CD4-positive, alpha-beta T cell treated with Interleukin-17A for 1 hour (primary cell): ENCODE results near the gene CCDC30.
"Not testable (repeated sequence)": the region's sequence is repeated elsewhere in the genome, so short reads cannot be mapped to it uniquely, and the experiment has no call there.

Experiments used
- DNase-seq: peaks from one replicate; pipeline ENCODE4 v3.0.0-alpha.2; 2020

The CCDC30 gene

GRCh38 chr1:42453386-42453785 lies 9.7 kb upstream of the CCDC30 start:
- DNase-seq, result no peak

- DNase-seq, result no peak
Measured at GRCh38 chr1:42454403-42454802, 8.7 kb upstream of the CCDC30 start.

- DNase-seq, result peak; percentile 92
Measured at GRCh38 chr1:42456010-42456753, 6.9 kb upstream of the CCDC30 start, which contains the start of the genes PPCS and ZMYND12. PPCS (plus strand) TSS chr1:42456543; CDS start chr1:42456566, 23 bp downstream. ZMYND12 (minus strand) TSS chr1:42456022; CDS start chr1:42455997, 25 bp downstream.

GRCh38 chr1:42456754-42457089 lies 6.4 kb upstream of the CCDC30 start:
- peak; percentile 69 for DNase-seq

- no peak for DNase-seq
Measured at GRCh38 chr1:42461196-42461595, 1.9 kb upstream of the CCDC30 start.

GRCh38 chr1:42463921-42464320 lies 835 bp downstream of the CCDC30 start:
- no peak for DNase-seq

GRCh38 chr1:42466030-42466429 lies 2.9 kb downstream of the CCDC30 start:
- no peak for DNase-seq

GRCh38 chr1:42469727-42470126 lies 6.6 kb downstream of the CCDC30 start:
- DNase-seq, result no peak

GRCh38 chr1:42476605-42477004 lies 13.5 kb downstream of the CCDC30 start:
- no peak for DNase-seq

- not testable (repeated sequence) for DNase-seq
Measured at GRCh38 chr1:42477354-42477753, 14.3 kb downstream of the CCDC30 start.

GRCh38 chr1:42477775-42478174 lies 14.7 kb downstream of the CCDC30 start:
- DNase-seq, result no peak

GRCh38 chr1:42479621-42480020 lies 16.5 kb downstream of the CCDC30 start:
- DNase-seq, result no peak

- no peak for DNase-seq
Measured at GRCh38 chr1:42480921-42481320, 17.8 kb downstream of the CCDC30 start.

GRCh38 chr1:42482635-42483153 lies 19.6 kb downstream of the CCDC30 start:
- no peak for DNase-seq

GRCh38 chr1:42484382-42484781 lies 21.3 kb downstream of the CCDC30 start:
- DNase-seq, result no peak

- no peak for DNase-seq
Measured at GRCh38 chr1:42490237-42490636, 27.2 kb downstream of the CCDC30 start.

- not testable (repeated sequence) for DNase-seq
Measured at GRCh38 chr1:42502031-42502430, 38.9 kb downstream of the CCDC30 start.

- no peak for DNase-seq
Measured at GRCh38 chr1:42504535-42505128, 41.5 kb downstream of the CCDC30 start.

- DNase-seq, result no peak
Measured at GRCh38 chr1:42506576-42506975, 43.5 kb downstream of the CCDC30 start.

- DNase-seq, result not testable (repeated sequence)
Measured at GRCh38 chr1:42511581-42512155, 48.6 kb downstream of the CCDC30 start.

GRCh38 chr1:42518908-42519307 lies 55.8 kb downstream of the CCDC30 start:
- DNase-seq, result no peak

GRCh38 chr1:42523171-42523570 lies 60.1 kb downstream of the CCDC30 start:
- no peak for DNase-seq

GRCh38 chr1:42524330-42524729 lies 61.2 kb downstream of the CCDC30 start:
- DNase-seq, result no peak

GRCh38 chr1:42529724-42530181 lies 66.7 kb downstream of the CCDC30 start:
- peak; percentile 27 for DNase-seq
